AG20443 (cell line): ENCODE measurements around the gene DRD4.
"Not testable (repeated sequence)": the region's sequence is repeated elsewhere in the genome, so short reads cannot be mapped to it uniquely, and the experiment has no call there.

Experiments used
- DNase-seq: peaks from one replicate; pipeline ENCODE4 v3.0.0; 2012; ENCODE audit warnings: low spot score, mixed read lengths

Gene DRD4

GRCh38 chr11:680476-680875, 43.4 kb downstream of the DRD4 start:
- no peak for DNase-seq

- no peak for DNase-seq
Observed at GRCh38 chr11:680970-681369, 43.9 kb downstream of the DRD4 start.

DNA sequence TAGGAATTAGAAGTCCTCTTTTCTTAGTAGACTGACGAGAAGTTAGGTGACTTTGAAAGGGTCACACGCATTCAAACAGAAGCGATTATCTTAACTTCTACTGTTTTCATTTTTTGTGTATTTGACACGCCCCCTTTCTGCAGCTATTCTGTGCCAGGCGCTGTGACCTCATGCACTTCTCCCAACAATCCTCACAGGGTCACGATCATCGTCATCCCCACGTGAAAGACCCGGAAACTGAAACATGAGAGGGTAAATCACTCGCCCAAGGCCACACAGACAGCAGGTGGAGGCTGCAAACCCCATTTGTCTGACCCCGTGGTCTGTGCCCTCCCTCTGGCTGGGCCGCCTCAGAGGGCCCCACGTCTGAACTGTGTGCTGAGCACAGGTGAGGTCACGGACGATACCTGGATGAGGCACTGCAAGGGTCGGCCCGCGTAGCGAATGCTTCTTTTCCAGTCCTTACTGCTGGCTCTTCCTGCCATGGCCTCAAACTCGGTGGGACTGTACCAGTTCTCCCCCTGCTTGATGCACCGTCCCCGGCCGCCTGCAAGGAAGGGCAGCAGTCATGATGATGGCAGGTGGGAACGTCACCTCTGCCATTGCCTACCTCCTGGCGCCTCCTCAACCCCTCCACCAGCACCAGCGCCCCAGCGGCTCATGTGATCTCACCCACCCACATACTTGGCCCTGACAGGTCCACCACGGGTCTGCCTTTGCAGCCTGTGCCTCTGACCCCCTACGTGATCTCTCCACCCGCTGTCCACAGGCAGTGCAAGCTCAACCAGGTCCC, 49.6 kb downstream of the DRD4 start:
- DNase-seq = no peak

DNA sequence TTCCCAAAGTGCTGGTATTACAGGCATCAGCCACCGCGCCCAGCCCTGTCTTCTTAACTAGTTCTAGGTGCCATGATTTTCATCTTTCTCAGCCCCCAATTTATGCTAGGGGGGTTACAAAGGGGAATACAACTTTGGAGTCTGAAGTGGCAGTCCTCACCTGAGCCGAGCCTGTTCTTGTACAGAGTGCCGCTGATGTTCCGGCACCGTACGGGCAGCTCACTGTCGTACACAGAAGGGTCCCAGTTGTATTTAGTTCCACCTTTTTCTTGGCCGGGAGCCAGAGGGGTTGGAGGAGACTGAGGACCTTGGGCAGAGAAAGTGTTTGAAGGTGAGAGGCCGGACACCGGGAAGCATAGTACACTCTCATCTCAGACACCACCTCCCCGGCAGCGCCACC, 50.7 kb downstream of the DRD4 start:
- DNase-seq = no peak

DNA sequence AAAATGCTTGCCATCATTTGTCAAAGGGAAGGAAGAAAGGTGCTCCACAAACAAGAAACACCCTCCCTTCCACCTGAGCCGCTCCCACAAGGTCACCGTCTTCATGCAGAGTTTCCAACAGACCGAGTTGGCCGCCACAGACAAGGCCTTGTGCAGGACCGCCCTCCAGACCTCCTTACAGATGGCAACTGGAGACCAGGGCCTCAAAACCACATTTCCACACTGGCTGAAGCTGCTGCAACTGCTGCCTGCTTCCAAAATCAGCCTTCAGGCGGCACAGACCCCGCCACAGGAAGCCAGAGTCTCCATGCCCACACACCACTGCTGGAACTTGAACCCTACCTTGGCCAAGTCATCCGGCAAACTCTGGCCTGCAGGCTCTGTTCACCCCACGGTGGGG, 51.6 kb downstream of the DRD4 start:
- DNase-seq = no peak

GRCh38 chr11:689625-690024, 52.6 kb downstream of the DRD4 start:
- DNase-seq = no peak

- DNase-seq = not testable (repeated sequence)
Observed at GRCh38 chr11:690244-690643, 53.2 kb downstream of the DRD4 start.
